ENCODE results near the gene PMEPA1. TPM values are rescaled to one million over a fixed set of nuclear protein-coding genes. Genes with fewer than 3 reads are reported as not detected.

The PMEPA1 gene
- total RNA-seq, 2 donors from 2014 or later, result 22.7 to 23.9 TPM

DNA sequence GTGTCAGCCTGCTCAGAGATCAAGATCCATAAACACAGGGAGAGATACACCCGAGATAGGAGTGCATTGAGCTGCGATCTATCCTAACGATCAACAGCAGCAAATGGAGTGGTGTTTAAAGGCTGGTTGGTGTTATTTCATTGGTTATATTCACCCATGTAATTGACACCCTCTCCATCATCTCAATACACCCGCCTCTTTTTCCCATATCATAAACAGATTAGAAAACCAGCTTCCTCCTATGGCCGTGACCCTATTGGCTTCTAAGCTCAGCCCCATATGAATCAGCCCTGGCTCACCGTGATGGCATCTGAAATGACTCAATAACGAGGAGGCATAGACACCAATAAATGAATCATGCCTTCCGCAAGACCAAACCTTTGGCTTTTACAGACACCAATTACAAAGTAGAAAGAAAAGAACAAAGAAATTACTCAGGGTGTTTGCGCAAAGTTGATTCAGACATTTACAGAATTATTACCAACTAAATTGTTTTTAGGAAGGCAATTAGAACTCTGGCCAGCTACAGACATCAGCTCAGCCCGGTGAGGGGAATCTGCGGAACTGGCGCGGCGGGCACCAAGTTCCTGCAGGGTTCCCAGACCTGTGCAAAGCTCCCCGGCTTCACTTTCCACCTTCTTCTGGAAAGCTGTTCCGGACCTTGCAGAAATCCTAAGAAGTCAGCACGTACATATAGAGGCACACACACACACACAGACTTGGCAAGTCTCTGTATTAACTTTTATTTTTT is 11.5 kb downstream of the PMEPA1 start:
- H3K36me3 ChIP-seq (replicated peaks in 1 of 2; ENCODE audit: insufficient read depth in 1 of 2, low read depth in 2 of 2), result no peaks in the 10 kb centered on the region
- H3K4me3 ChIP-seq, result no peak overlapping the region
- WGBS, 2 donors, result 69 to 71% methylated on average over 17 of the region's 17 CpGs
- no peak for ATAC-seq
- peaks cover 38% of the 10 kb centered on the region for H3K4me1 ChIP-seq
- TF ChIP-seq POLR2A (IDR thresholded peaks at IDR 0.05) (no peak), CTCF (IDR thresholded peaks at IDR 0.05) (no peak)
- no peaks in the 10 kb centered on the region for H3K27me3 ChIP-seq
- H3K27ac ChIP-seq, result peak overlapping the region in 2 of 4 donors; percentile 19 to 53
- no peaks in the 10 kb centered on the region for H3K9me3 ChIP-seq
- peak in 1 of 4 donors; percentile 28 for DNase-seq
- intact Hi-C loops (cut with DNase I), result no loop called here

DNA sequence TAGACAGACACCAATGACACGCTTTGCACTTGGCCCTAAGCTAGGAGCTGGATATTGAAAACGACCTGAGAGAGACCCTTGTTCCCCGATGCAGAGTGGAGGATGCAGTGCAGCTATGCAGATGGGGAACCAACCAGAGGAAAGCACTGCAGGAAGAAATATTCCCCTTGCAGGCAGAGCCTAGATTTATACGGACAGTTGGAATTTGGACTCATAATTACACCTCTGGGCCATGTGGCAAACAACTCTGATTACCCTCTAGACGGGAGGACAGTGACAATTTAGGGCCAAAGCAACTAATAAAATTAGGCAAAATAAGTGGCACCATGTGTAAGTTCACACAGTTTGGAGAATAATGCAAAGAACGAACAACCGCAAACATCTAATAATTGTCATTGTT is 12.3 kb downstream of the PMEPA1 start:
- no peaks in the 10 kb centered on the region for H3K36me3 ChIP-seq (replicated peaks in 1 of 2; ENCODE audit: insufficient read depth in 1 of 2, low read depth in 2 of 2)
- 48 to 60% methylated on average over 7 of the region's 7 CpGs for WGBS, 2 donors
- ATAC-seq (no peak), DNase-seq (no peak)
- no peaks in the 10 kb centered on the region for H3K27me3 ChIP-seq
- TF ChIP-seq CTCF (IDR thresholded peaks at IDR 0.05) (no peak), POLR2A (IDR thresholded peaks at IDR 0.05) (no peak)
- no peak overlapping the region for H3K27ac ChIP-seq
- intact Hi-C loops (cut with DNase I), result no loop called here
- no peaks in the 10 kb centered on the region for H3K9me3 ChIP-seq
- peaks cover 45% of the 10 kb centered on the region for H3K4me1 ChIP-seq
- no peak overlapping the region for H3K4me3 ChIP-seq

DNA sequence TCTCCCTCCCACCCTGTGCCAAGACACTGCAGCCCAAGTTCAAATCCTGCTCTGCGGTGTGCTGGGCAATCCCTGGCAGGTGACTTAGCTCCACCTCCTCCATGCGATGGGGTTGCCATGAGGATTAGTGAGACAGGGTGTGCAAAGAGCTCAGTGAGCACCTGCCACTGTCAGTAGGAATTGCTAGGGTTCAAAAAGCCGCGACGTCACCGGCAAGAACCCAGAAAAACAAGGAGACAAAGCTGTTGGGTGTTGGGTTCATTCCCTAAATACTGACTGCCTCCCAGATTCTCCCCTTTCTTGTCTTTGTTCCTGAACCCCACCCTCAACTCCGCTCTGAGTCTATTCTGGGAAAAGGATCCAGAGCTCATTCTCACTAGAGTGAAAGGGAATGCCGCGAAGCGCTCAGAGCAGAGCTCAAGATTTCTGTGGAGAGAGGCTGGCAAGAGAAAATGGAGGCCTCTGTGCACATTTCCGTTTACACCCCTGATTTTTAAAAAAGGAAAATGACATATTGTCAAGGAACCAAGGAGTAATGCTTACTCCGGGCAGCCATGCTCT is 13.3 kb downstream of the PMEPA1 start:
- ATAC-seq, result no peak
- no peaks in the 10 kb centered on the region for H3K27me3 ChIP-seq
- WGBS, 2 donors, result 89 to 91% methylated on average over 10 to 12 of the region's 12 CpGs
- DNase-seq, result no peak
- H3K36me3 ChIP-seq (replicated peaks in 1 of 2; ENCODE audit: insufficient read depth in 1 of 2, low read depth in 2 of 2), result no peaks in the 10 kb centered on the region
- H3K4me3 ChIP-seq, result no peak overlapping the region
- peak overlapping the region; percentile 47 to 83 (median 74) for H3K27ac ChIP-seq
- TF ChIP-seq POLR2A (IDR thresholded peaks at IDR 0.05) (no peak), CTCF (IDR thresholded peaks at IDR 0.05) (no peak)
- H3K9me3 ChIP-seq, result no peaks in the 10 kb centered on the region
- intact Hi-C loops (cut with DNase I), result no loop called here
- peaks cover 56% of the 10 kb centered on the region for H3K4me1 ChIP-seq

- no peaks in the 10 kb centered on the region for H3K27me3 ChIP-seq
- TF ChIP-seq POLR2A (IDR thresholded peaks at IDR 0.05) (no peak), CTCF (IDR thresholded peaks at IDR 0.05) (no peak)
- intact Hi-C loops (cut with DNase I), result no loop called here
- peak overlapping the region; percentile 47 to 83 (median 74) for H3K27ac ChIP-seq
- H3K4me1 ChIP-seq, result peaks cover 58% of the 10 kb centered on the region
- no peak overlapping the region for H3K4me3 ChIP-seq
- H3K9me3 ChIP-seq, result no peaks in the 10 kb centered on the region
- DNase-seq (no peak), ATAC-seq (no peak)
- no peaks in the 10 kb centered on the region for H3K36me3 ChIP-seq (replicated peaks in 1 of 2; ENCODE audit: insufficient read depth in 1 of 2, low read depth in 2 of 2)
- WGBS, 2 donors, result 53 to 70% methylated on average over 4 to 5 of the region's 5 CpGs
Observed at GRCh38 chr20:57695940-57696339, 13.9 kb downstream of the PMEPA1 start.
